Breast epithelium (tissue), 4 donors: ENCODE data around the gene COLEC11. TPM values are rescaled to one million over a fixed set of nuclear protein-coding genes. Genes with fewer than 3 reads are reported as not detected.

Source experiments
- DNase-seq, 2 donors: peaks; one replicate each; pipeline ENCODE4 v3.0.0-alpha.2; 2019; ENCODE audit warnings: low spot score in 2 of 2
- H3K27ac ChIP-seq, 2 donors: fragments of 200-600 bp; sonication (generic) in 1 of 2; one replicate each; pipeline ENCODE4 v1.5.1; 2016 to 2019; ENCODE audit warnings: mild to moderate bottlenecking in 1 of 2
- H3K27me3 ChIP-seq, 2 donors: fragments of 200-600 bp; sonication (generic) in 1 of 2; one replicate each; pipeline versions ENCODE4 v1.5.1 to v1.6.0; 2017 to 2019; ENCODE audit warnings: control low read depth in 1 of 2, mild to moderate bottlenecking in 1 of 2
- H3K36me3 ChIP-seq: fragments of 200-600 bp; one replicate; pipeline ENCODE4 v1.5.1; 2019
- H3K4me1 ChIP-seq, 2 donors: fragments of 200-600 bp; sonication (generic); one replicate each; pipeline ENCODE4 v1.5.1; 2016 to 2019; ENCODE audit warnings: control low read depth in 1 of 2
- H3K4me3 ChIP-seq, 3 donors: fragments of 200-600 bp; sonication (generic); 1 replicate in 2 of 3; 2 replicates in 1 of 3; pipeline ENCODE4 v1.5.1; 2016 to 2019; ENCODE audit warnings: mild to moderate bottlenecking in 3 of 3, moderate library complexity in 2 of 3
- H3K9me3 ChIP-seq, 2 donors: fragments of 200-600 bp; sonication (generic) in 1 of 2; one replicate each; pipeline ENCODE4 v1.5.1; 2016 to 2019; ENCODE audit warnings: control low read depth in 1 of 2
- POLR2A ChIP-seq: fragments of 450-650 bp; IDR thresholded peaks from one replicate; pipeline ENCODE4 v1.6.1; 2016; ENCODE audit warnings: antibody characterized with exemption, mild to moderate bottlenecking, moderate library complexity
- POLR2AphosphoS5 ChIP-seq, 3 donors: sonication (generic); formaldehyde crosslinking; IDR thresholded peaks; one replicate each; pipeline ENCODE4 v1.6.1; 2017; ENCODE audit warnings: antibody characterized with exemption in 3 of 3
- intact Hi-C: fragments of 100-400 bp; cut with DNase I; formaldehyde crosslinking; loops from one replicate; pipeline ENCODE4 v1.15.1; 2023; ENCODE audit warnings: low total_unique reads
- total RNA-seq, 3 donors: library from RNA; depleted of rRNA; stranded (reverse); fragments of >200 nt; gene quantifications; one replicate each; pipeline ENCODE4 v1.1.0, GENCODE V29; 2016
- TF ChIP-seq, protein P1 (sequence below), 3 donors: fragments of 450-650 bp; IDR thresholded peaks; one replicate each; pipeline ENCODE4 v1.5.1; 2016 to 2017; ENCODE audit warnings: antibody characterized with exemption in 3 of 3, mild to moderate bottlenecking in 3 of 3, moderate library complexity in 3 of 3

COLEC11 gene
- total RNA-seq, 3 donors from 2014 or later = 0.33 to 1.9 (median 1.0) TPM

GRCh38 chr2:3647831-3648651 lies 53.1 kb downstream of the COLEC11 start:
- Histone ChIP-seq H3K4me3 (no peak overlapping the region), H3K27me3 (no peaks in the 10 kb centered on the region), H3K27ac (no peak overlapping the region), H3K9me3 (no peaks in the 10 kb centered on the region), H3K36me3 (no peaks in the 10 kb centered on the region), H3K4me1 (no peaks in the 10 kb centered on the region)
- TF ChIP-seq, protein P1, sequence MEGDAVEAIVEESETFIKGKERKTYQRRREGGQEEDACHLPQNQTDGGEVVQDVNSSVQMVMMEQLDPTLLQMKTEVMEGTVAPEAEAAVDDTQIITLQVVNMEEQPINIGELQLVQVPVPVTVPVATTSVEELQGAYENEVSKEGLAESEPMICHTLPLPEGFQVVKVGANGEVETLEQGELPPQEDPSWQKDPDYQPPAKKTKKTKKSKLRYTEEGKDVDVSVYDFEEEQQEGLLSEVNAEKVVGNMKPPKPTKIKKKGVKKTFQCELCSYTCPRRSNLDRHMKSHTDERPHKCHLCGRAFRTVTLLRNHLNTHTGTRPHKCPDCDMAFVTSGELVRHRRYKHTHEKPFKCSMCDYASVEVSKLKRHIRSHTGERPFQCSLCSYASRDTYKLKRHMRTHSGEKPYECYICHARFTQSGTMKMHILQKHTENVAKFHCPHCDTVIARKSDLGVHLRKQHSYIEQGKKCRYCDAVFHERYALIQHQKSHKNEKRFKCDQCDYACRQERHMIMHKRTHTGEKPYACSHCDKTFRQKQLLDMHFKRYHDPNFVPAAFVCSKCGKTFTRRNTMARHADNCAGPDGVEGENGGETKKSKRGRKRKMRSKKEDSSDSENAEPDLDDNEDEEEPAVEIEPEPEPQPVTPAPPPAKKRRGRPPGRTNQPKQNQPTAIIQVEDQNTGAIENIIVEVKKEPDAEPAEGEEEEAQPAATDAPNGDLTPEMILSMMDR (IDR thresholded peaks at IDR 0.05) = no peak
- TF ChIP-seq POLR2A (no peak), POLR2AphosphoS5 (IDR thresholded peaks at IDR 0.05) (no peak)
- intact Hi-C loops = no loop called here
- no peak for DNase-seq

- Histone ChIP-seq H3K9me3 (no peaks in the 10 kb centered on the region), H3K4me3 (no peak overlapping the region), H3K27ac (no peak overlapping the region), H3K36me3 (no peaks in the 10 kb centered on the region), H3K27me3 (no peaks in the 10 kb centered on the region), H3K4me1 (no peaks in the 10 kb centered on the region)
- TF ChIP-seq POLR2A (no peak), POLR2AphosphoS5 (IDR thresholded peaks at IDR 0.05) (no peak)
- TF ChIP-seq, protein P1 (IDR thresholded peaks at IDR 0.05) = no peak
- no peak for DNase-seq
- intact Hi-C loops = no loop called here
Measured at GRCh38 chr2:3648652-3649177, 53.8 kb downstream of the COLEC11 start.

DNA sequence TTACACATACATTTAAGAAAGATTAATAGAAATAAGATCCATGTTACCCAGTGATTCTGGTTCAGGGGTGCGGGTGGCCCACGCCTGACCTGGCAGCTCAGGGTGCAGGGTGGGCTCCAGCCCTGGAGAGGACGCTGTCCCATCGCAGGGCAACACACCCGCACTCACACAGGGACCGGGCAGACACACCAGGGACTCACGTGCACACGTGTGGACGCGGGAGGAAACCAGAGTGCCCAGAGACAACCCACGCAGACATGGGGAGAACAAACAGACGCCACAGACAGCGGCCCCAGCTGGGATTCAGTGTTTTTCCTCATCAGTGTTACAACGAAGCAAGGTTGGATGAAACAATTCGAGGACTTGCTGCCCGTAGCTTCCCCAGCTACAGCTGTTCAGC lies 54.7 kb downstream of the COLEC11 start:
- no peak overlapping the region for H3K4me3 ChIP-seq
- no peaks in the 10 kb centered on the region for H3K36me3 ChIP-seq
- no peak overlapping the region for H3K27ac ChIP-seq
- no peaks in the 10 kb centered on the region for H3K27me3 ChIP-seq
- no peak for DNase-seq
- intact Hi-C loops = no loop called here
- no peaks in the 10 kb centered on the region for H3K4me1 ChIP-seq
- TF ChIP-seq POLR2AphosphoS5 (IDR thresholded peaks at IDR 0.05) (no peak), POLR2A (no peak)
- TF ChIP-seq, protein P1 (IDR thresholded peaks at IDR 0.05) = no peak
- H3K9me3 ChIP-seq = no peaks in the 10 kb centered on the region

DNA sequence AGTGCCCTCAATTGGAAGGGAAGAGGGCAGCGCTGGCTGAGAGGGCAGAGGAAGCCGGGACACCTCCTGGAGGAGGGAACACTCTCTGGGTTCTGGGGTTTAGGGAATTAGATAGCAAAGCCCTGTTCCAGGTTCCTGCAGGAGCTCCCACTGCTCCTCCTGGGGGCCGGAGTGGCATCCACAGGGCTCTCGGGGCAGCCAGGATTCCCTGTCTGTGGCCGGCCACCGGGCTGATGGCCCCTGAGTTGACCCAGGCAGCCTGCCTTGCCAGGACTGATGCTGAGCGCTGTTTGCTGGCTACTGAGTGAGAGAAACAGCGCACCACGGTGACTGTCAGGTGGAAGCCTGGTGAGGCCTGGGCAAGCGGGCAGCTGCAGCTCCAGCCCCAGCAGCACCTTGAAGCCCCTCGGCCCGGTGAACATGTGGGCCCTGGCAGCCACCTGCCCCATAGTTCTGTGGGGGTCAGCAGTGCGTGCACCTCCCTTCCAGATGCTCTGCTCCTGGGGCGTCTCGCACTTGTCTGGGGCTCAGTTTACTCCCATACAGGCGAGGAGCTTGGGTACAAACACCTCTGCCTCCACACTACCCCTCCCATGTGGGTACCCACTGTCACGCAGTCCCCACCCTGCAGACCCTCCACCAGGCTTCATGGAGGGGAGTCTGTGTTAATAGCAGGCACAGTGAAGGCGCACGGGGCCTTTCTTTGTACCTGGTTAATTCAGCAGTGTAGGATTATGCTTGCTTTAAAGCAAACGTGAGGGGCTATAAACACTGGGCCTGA lies 55.4 kb downstream of the COLEC11 start:
- Histone ChIP-seq H3K27me3 (no peaks in the 10 kb centered on the region), H3K9me3 (no peaks in the 10 kb centered on the region), H3K4me3 (peak overlapping the region in 1 of 3 donors; percentile 6), H3K36me3 (no peaks in the 10 kb centered on the region), H3K4me1 (no peaks in the 10 kb centered on the region), H3K27ac (no peak overlapping the region)
- intact Hi-C loops = no loop called here
- TF ChIP-seq POLR2A (no peak), POLR2AphosphoS5 (IDR thresholded peaks at IDR 0.05) (no peak)
- TF ChIP-seq, protein P1 (IDR thresholded peaks at IDR 0.05) = no peak
- no peak for DNase-seq
